HepG2 (cell line): Measurements from ENCODE around the gene RPS19BP1. TPM values are rescaled to one million over a fixed set of nuclear protein-coding genes. Genes with fewer than 3 reads are reported as not detected.

Experiments
- AKNA ChIP-seq: sonication (generic); formaldehyde crosslinking; IDR thresholded peaks from 2 replicates; pipeline ENCODE4 v1.4.0; 2020; ENCODE audit warnings: missing genetic modification reagents, borderline replicate concordance
- HMGXB4 ChIP-seq, 2 experiments: sonication (generic) in 1 of 2; formaldehyde crosslinking in 1 of 2; IDR thresholded peaks; 2 replicates each; pipeline versions ENCODE4 v1.4.0 to v1.6.1; 2018 to 2020; ENCODE audit warnings: missing genetic modification reagents in 2 of 2, borderline replicate concordance in 1 of 2, low read depth in 1 of 2, mild to moderate bottlenecking in 1 of 2, missing biosample characterization in 1 of 2
- MIXL1 ChIP-seq: IDR thresholded peaks from 2 replicates; pipeline ENCODE4 v1.6.1; 2016
- SAFB2 ChIP-seq: sonication (generic); formaldehyde crosslinking; IDR thresholded peaks from 2 replicates; pipeline ENCODE4 v1.5.1; 2020; ENCODE audit warnings: missing genetic modification reagents, low read depth, mild to moderate bottlenecking, borderline replicate concordance
- ZBTB40 ChIP-seq, 2 experiments: fragments of 450-650 bp in 1 of 2; sonication (generic) in 1 of 2; formaldehyde crosslinking in 1 of 2; IDR thresholded peaks; 2 replicates each; pipeline versions ENCODE4 v1.6.1 to v1.8.0; 2016 to 2022; ENCODE audit warnings: antibody characterized with exemption in 1 of 2, mild to moderate bottlenecking in 1 of 2, missing genetic modification reagents in 1 of 2
- ZFP82 ChIP-seq: sonication (generic); formaldehyde crosslinking; IDR thresholded peaks from 2 replicates; pipeline ENCODE4 v1.5.1; 2020; ENCODE audit warnings: mild to moderate bottlenecking, missing genetic modification reagents, borderline replicate concordance
- ZNF337 ChIP-seq: sonication (generic); formaldehyde crosslinking; IDR thresholded peaks from 2 replicates; pipeline ENCODE4 v1.5.1; 2020; ENCODE audit warnings: missing genetic modification reagents, low read depth, mild to moderate bottlenecking, borderline replicate concordance
- polyA plus RNA-seq, 8 experiments: library from polyadenylated mRNA; depleted of rRNA in 3 of 8; stranded (reverse) in 7 of 8; unstranded in 1 of 8; fragments of >200 nt; fragmentation: Illumina TruSeq in 4 of 8; extraction: Trizol in 4 of 8; gene quantifications; 2 replicates each; pipeline versions ENCODE4 v1.2.1 to v1.2.3, GENCODE V29; 2011 to 2016; ENCODE audit warnings: low read depth in 4 of 8, missing spikeins in 1 of 8, mixed read lengths in 1 of 8; ENCODE audit not compliant: insufficient read depth in 1 of 8
- total RNA-seq, 5 experiments: library from RNA; depleted of rRNA; stranded (reverse); fragments of >200 nt; fragmentation: Illumina TruSeq; extraction: Trizol; gene quantifications; 2 replicates each; pipeline ENCODE4 v1.2.3, GENCODE V29; 2016; ENCODE audit warnings: low read depth in 1 of 5

The RPS19BP1 gene
- total and polyA plus RNA-seq, 2 of the 13 experiments (the other 11 are each of a cell fraction or from before 2014, with no cell fraction given): 44.3 to 81.3 TPM

DNA sequence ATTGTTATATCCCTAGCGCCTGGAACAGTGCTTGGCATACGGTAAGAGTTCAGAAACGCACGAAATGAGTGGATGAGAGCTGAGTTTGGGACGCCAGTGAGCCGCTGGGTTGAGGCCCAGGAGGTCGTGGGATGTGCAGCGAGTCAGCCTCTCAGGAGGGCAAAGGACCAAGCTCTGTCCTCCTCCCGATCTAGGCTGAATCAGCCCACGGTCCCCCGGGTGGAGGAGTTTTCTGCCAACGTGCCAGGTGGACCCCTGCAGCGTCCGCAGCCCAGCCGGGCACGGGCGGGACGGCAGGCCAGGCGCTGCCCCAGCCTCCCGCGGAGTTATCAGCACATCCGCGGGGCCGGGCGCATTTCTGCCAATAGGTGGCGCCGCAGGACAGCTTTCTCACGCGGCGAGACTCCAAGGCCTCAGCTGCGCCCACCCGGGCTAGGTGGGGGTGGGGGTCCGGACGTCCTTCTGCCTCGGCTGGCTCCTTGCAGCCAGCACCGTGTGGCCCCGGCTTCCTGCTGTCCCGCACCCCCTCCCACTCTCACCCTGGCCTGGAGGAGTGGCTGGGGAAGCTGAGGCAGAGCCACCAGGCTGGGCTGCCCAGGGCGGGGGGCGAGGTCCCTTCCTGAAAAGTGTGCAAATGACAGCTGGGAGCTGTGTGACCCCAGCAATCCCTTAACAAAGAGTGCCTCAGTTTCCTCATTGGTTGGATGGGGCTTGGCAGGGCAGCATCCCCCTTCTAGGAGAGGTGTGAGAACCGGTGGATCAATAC is 2.2 kb upstream of the RPS19BP1 start (continued):
- no peak for TF ChIP-seq AKNA (CRISPR knock-in tag)
- TF ChIP-seq ZFP82 (CRISPR knock-in tag): no peak
- no peak for TF ChIP-seq ZNF337 (CRISPR knock-in tag)
- peak; percentile 27; the same call in 1 of the 2 replicates for TF ChIP-seq SAFB2
- peak; percentile 48; the same call in 1 of the 2 replicates for TF ChIP-seq MIXL1 (CRISPR knock-in tag)
- peak; percentile 83 to 85; a peak in 2 of 4 replicates for TF ChIP-seq HMGXB4 (CRISPR knock-in tag; IDR thresholded peaks at IDR 0.05; ENCODE audit: borderline replicate concordance in 1 of 2, low read depth in 1 of 2)
- no peak for TF ChIP-seq ZBTB40 (IDR thresholded peaks at IDR 0.05)
- no peak for TF ChIP-seq ZBTB40 (CRISPR knock-in tag; IDR thresholded peaks at IDR 0.05)
